Measurements from ENCODE around the gene TNN. TPM values are rescaled to one million over a fixed set of nuclear protein-coding genes. Genes with fewer than 3 reads are reported as not detected.

Gene TNN
- total RNA-seq, 2 experiments from 2014 or later, result 0.05 to 0.07 TPM

GRCh38 chr1:175073633-175074032 lies 6.0 kb downstream of the TNN start:
- Mint-ChIP-seq H3K27ac (no peak overlapping the region), H3K4me3 (no peak overlapping the region), H3K4me1 (ENCODE audit: low read depth) (peaks cover 14% of the 10 kb centered on the region), H3K9me3 (no peaks in the 10 kb centered on the region), H3K27me3 (peaks cover 7% of the 10 kb centered on the region), H3K36me3 (ENCODE audit: low read depth) (no peaks in the 10 kb centered on the region)
- no peak for ATAC-seq
- intact Hi-C loops (cut with micrococcal nuclease), result no loop called here
- no peak for DNase-seq
- CTCF ChIA-PET, result no interaction called here
- TF ChIP-seq CTCF (IDR thresholded peaks at IDR 0.05), result no peak
- POLR2A ChIA-PET, result no interaction called here

DNA sequence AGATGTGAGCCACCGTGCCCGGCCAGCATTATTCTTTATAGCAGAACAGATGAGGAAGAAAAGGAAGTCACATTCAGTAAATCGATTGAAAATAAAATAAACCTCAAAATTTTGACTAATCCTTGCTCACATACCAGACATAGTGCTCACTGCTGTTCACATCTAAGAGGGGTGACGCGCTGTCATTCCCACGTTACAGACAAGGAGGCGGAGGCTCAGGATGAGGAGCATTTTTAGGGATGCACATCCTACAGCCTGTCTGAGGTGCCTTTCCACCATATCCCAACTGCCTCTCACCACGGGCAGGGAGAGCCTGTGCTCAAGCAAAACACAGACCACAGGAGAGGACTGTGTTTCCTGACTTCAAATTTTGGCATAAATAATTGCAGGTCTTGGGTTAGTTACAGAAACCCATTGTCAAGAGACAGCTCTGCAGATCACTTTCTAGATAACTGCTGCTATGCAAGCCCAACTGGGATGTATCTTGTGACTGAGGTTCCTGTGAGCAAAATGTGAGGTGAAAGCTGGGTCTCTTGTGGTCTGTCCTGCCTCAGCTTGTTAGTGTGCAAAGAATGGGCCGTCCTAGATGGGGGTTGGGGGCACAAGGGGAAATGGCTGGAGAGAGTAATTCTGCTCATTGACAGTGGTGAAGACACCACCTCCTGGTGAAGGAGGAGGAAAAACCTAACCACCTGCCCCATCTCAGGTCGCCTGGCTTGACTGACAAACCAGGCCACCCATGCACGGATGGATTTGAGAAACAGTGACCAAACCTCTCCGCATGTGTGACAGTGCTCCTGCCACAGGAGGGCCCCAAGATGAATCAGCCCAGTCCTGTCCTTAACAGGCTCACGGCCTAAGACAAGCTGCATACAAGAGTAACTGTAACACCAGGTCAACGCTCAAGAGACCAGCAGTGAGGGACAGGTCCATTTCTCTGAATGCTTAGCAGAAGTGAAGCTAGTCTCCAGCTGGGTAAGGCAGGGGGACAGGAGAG lies 8.2 kb downstream of the TNN start:
- no peaks in the 10 kb centered on the region for H3K9me3 Mint-ChIP-seq
- ATAC-seq (no peak), DNase-seq (no peak)
- peaks cover 7% of the 10 kb centered on the region for H3K27me3 Mint-ChIP-seq
- intact Hi-C loops (cut with micrococcal nuclease), result no loop called here
- POLR2A ChIA-PET, result no interaction called here
- TF ChIP-seq CTCF (IDR thresholded peaks at IDR 0.05), result no peak
- H3K4me3 Mint-ChIP-seq, result no peak overlapping the region
- H3K4me1 Mint-ChIP-seq (ENCODE audit: low read depth), result peaks cover 14% of the 10 kb centered on the region
- H3K27ac Mint-ChIP-seq, result no peak overlapping the region
- CTCF ChIA-PET, result interaction anchor here (1.1 to 1.7 kb wide), 3 partner anchors 36 to 71 kb away, joined by 3 to 6 read pairs (median 3); no protein-coding TSS in a partner anchor
- H3K36me3 Mint-ChIP-seq (ENCODE audit: low read depth), result no peaks in the 10 kb centered on the region

DNA sequence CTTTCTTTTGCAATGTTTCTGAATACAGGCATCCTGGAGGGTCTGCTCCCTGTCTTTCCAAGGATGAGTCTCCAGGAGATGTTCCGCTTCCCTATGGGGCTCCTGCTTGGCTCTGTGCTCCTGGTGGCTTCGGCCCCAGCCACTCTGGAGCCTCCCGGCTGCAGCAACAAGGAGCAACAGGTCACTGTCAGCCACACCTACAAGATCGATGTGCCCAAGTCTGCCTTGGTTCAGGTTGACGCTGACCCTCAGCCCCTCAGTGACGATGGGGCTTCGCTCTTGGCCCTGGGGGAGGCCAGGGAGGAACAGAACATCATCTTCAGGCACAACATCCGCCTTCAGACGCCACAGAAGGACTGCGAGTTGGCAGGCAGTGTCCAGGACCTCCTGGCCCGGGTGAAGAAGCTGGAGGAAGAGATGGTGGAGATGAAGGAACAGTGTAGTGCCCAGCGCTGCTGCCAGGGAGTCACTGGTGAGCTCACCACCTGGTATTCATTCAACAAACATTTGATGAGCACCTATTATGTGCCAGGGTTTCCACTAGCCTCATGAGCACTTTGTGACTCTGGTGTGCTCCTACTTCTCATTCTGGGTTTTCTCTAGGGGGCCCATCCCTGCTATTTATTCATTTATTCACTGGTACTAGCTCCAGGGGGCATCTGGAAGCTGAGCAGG lies 9.9 kb downstream of the TNN start:
- peaks cover 3% of the 10 kb centered on the region for H3K27me3 Mint-ChIP-seq
- no peak for TF ChIP-seq CTCF (IDR thresholded peaks at IDR 0.05)
- DNase-seq (no peak), ATAC-seq (no peak)
- intact Hi-C loops (cut with micrococcal nuclease), result no loop called here
- H3K27ac Mint-ChIP-seq, result no peak overlapping the region
- no peaks in the 10 kb centered on the region for H3K9me3 Mint-ChIP-seq
- H3K36me3 Mint-ChIP-seq (ENCODE audit: low read depth), result no peaks in the 10 kb centered on the region
- POLR2A ChIA-PET, result no interaction called here
- peaks cover 7% of the 10 kb centered on the region for H3K4me1 Mint-ChIP-seq (ENCODE audit: low read depth)
- H3K4me3 Mint-ChIP-seq, result no peak overlapping the region
- CTCF ChIA-PET, result interaction anchor here (0.8 to 1.7 kb wide), 3 partner anchors 48 to 69 kb away, joined by 3 to 6 read pairs (median 3); no protein-coding TSS in a partner anchor

DNA sequence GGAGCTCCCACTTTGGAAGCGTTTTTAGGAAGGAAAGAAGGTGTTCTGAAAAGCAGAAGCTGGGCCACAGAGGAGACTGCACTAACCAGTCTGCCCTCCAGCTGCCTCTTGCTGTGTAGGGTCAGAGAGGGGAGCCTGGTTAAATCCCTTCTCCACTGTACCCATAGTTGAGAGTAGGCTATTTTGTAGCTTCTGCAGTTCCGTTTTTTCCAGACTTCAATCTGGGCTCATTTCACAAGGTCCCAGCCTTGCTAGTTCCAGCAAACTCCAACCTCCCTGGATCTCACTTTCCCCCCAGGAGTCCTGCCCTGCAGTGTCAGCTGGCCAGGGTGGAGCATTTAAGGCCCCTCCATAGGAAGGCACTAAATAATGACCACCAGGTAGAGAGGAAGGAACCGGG lies 11.0 kb downstream of the TNN start:
- ChIA-PET CTCF (interaction anchor here (0.7 to 0.8 kb wide), 2 partner anchors 47 to 49 kb away, joined by 3 read pairs; no protein-coding TSS in a partner anchor), POLR2A (no interaction called here)
- Mint-ChIP-seq H3K4me3 (no peak overlapping the region), H3K36me3 (ENCODE audit: low read depth) (no peaks in the 10 kb centered on the region), H3K4me1 (ENCODE audit: low read depth) (no peaks in the 10 kb centered on the region), H3K9me3 (no peaks in the 10 kb centered on the region), H3K27ac (no peak overlapping the region), H3K27me3 (peaks cover 2% of the 10 kb centered on the region)
- no peak for DNase-seq
- intact Hi-C loops (cut with micrococcal nuclease), result no loop called here
- no peak for TF ChIP-seq CTCF (IDR thresholded peaks at IDR 0.05)
- no peak for ATAC-seq

Measured in activated CD8-positive, alpha-beta T cell treated with anti-CD3 and anti-CD28 coated beads for 36 hours (primary cell).